ENCODE results near the gene RSPH4A.

Gene RSPH4A

GRCh38 chr6:116667623-116668022, 51.3 kb downstream of the RSPH4A start:
- Histone ChIP-seq H3K9me3 (no peaks in the 10 kb centered on the region), H3K36me3 (no peaks in the 10 kb centered on the region), H3K4me1 (ENCODE audit: control insufficient read depth in 1 of 2, insufficient read depth in 1 of 2, low read depth in 1 of 2, low read length in 1 of 2) (peaks cover 33 to 35% of the 10 kb centered on the region in 2 experiments), H3K27ac (peak overlapping the region; percentile 85), H3K27me3 (peaks cover 3% of the 10 kb centered on the region), H3K4me3 (ENCODE audit: low read depth in 1 of 2, low read length in 1 of 2) (peak overlapping the region; percentile 69 to 78)
- no peak for TF ChIP-seq CTCF (IDR thresholded peaks at IDR 0.05)

- H3K36me3 ChIP-seq, result no peaks in the 10 kb centered on the region
- no peak overlapping the region for H3K4me3 ChIP-seq (ENCODE audit: low read depth in 1 of 2, low read length in 1 of 2)
- peaks cover 7% of the 10 kb centered on the region for H3K27me3 ChIP-seq
- H3K4me1 ChIP-seq (ENCODE audit: control insufficient read depth in 1 of 2, insufficient read depth in 1 of 2, low read depth in 1 of 2, low read length in 1 of 2), result peaks cover 11 to 14% of the 10 kb centered on the region in 2 experiments
- no peak for TF ChIP-seq CTCF (IDR thresholded peaks at IDR 0.05)
- H3K9me3 ChIP-seq, result no peaks in the 10 kb centered on the region
- H3K27ac ChIP-seq, result no peak overlapping the region
Measured at GRCh38 chr6:116672306-116672705, 56.0 kb downstream of the RSPH4A start.

GRCh38 chr6:116676021-116676420, 59.7 kb downstream of the RSPH4A start:
- Histone ChIP-seq H3K27ac (no peak overlapping the region), H3K27me3 (peaks cover 7% of the 10 kb centered on the region), H3K4me1 (ENCODE audit: control insufficient read depth in 1 of 2, insufficient read depth in 1 of 2, low read depth in 1 of 2, low read length in 1 of 2) (peaks cover 17 to 22% of the 10 kb centered on the region in 2 experiments), H3K9me3 (no peaks in the 10 kb centered on the region), H3K36me3 (no peaks in the 10 kb centered on the region), H3K4me3 (ENCODE audit: low read depth in 1 of 2, low read length in 1 of 2) (no peak overlapping the region)
- TF ChIP-seq CTCF (IDR thresholded peaks at IDR 0.05), result no peak

GRCh38 chr6:116680880-116681672, 64.8 kb downstream of the RSPH4A start, which contains the start of gene KPNA5:
Gene KPNA5, plus strand, starts transcription at chr6:116681211. Its CDS starts 124 bp downstream, at chr6:116681335.
- H3K27me3 ChIP-seq, result peaks cover 5% of the 10 kb centered on the region
- TF ChIP-seq CTCF (IDR thresholded peaks at IDR 0.05), result peak; percentile 27
- peak within 1 kb of the TSS; percentile 68 to 90 for H3K4me3 ChIP-seq (ENCODE audit: low read depth in 1 of 2, low read length in 1 of 2)
- H3K9me3 ChIP-seq, result no peaks in the 10 kb centered on the region
- peak within 1 kb of the TSS; percentile 76 for H3K27ac ChIP-seq
- peaks cover 22 to 34% of the 10 kb centered on the region in 2 experiments for H3K4me1 ChIP-seq (ENCODE audit: control insufficient read depth in 1 of 2, insufficient read depth in 1 of 2, low read depth in 1 of 2, low read length in 1 of 2)
- H3K36me3 ChIP-seq, result no peaks in the 10 kb centered on the region

GRCh38 chr6:116682334-116682712, 66.0 kb downstream of the RSPH4A start:
- H3K27ac ChIP-seq, result peak overlapping the region; percentile 4
- peaks cover 22 to 34% of the 10 kb centered on the region in 2 experiments for H3K4me1 ChIP-seq (ENCODE audit: control insufficient read depth in 1 of 2, insufficient read depth in 1 of 2, low read depth in 1 of 2, low read length in 1 of 2)
- H3K9me3 ChIP-seq, result no peaks in the 10 kb centered on the region
- peak overlapping the region; percentile 8 to 90 for H3K4me3 ChIP-seq (ENCODE audit: low read depth in 1 of 2, low read length in 1 of 2)
- no peaks in the 10 kb centered on the region for H3K36me3 ChIP-seq
- H3K27me3 ChIP-seq, result peaks cover 5% of the 10 kb centered on the region
- TF ChIP-seq CTCF (IDR thresholded peaks at IDR 0.05), result no peak
